ENCODE results near the gene WDHD1.
"Not testable (repeated sequence)": the region's sequence is repeated elsewhere in the genome, so short reads cannot be mapped to it uniquely, and the experiment has no call there.

WDHD1 gene

DNA sequence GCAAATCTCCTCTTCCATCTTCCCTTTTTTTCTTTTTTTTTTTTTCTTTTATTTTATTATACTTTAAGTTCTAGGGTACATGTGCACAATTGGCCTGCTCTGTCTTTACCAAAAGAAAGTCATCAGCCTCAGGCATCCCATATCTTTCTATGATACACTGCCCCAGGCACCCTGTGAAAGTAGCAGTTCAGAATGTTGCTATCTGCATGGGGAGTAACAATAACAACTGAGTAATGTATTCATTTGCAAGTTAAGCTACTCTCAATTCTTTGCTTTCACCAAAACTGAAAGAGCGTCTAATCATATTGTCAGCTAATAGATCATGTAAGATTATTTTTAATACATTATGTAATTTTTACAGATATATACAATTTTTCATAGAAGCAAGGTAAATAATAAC, 110.8 kb downstream of the WDHD1 start:
- H3K36me3 ChIP-seq (ENCODE audit: low read length), result no peaks in the 10 kb centered on the region
- no peak overlapping the region for H2AFZ ChIP-seq (ENCODE audit: low read depth, low read length, severe bottlenecking)
- H3K79me2 ChIP-seq (ENCODE audit: insufficient read depth, low read length), result no peaks in the 10 kb centered on the region
- H3K9ac ChIP-seq (ENCODE audit: low read length), result no peak overlapping the region
- H4K20me1 ChIP-seq (ENCODE audit: low read depth, low read length), result no peaks in the 10 kb centered on the region
- H3K4me3 ChIP-seq (ENCODE audit: insufficient read depth, low read length, poor library complexity, severe bottlenecking), result no peak overlapping the region
- no peak overlapping the region for H3K4me2 ChIP-seq (ENCODE audit: low read depth, low read length, poor library complexity, severe bottlenecking)
- no peaks in the 10 kb centered on the region for H3K27me3 ChIP-seq (ENCODE audit: low read length)
- no peaks in the 10 kb centered on the region for H3K9me3 ChIP-seq (ENCODE audit: insufficient read depth, low read length)
- H3K9me2 ChIP-seq (replicated peaks; ENCODE audit: insufficient read depth, low read length), result no peaks in the 10 kb centered on the region
- H3F3A ChIP-seq (ENCODE audit: insufficient read depth), result no peaks in the 10 kb centered on the region
- TF ChIP-seq CTCF (IDR thresholded peaks at IDR 0.05; ENCODE audit: insufficient read depth, low read length, poor library complexity, severe bottlenecking) (no peak), EZH2phosphoT487 (conservative IDR thresholded peaks at IDR 0.05; ENCODE audit: low read length) (no peak)
- no peak overlapping the region for H3K27ac ChIP-seq (ENCODE audit: low read depth, low read length)

GRCh38 chr14:54909817-54910558, 116.9 kb downstream of the WDHD1 start:
- TF ChIP-seq CTCF (IDR thresholded peaks at IDR 0.05; ENCODE audit: insufficient read depth, low read length, poor library complexity, severe bottlenecking), result no peak
- Histone ChIP-seq H3K36me3 (ENCODE audit: low read length) (no peaks in the 10 kb centered on the region), H3F3A (ENCODE audit: insufficient read depth) (no peaks in the 10 kb centered on the region), H3K9me3 (ENCODE audit: insufficient read depth, low read length) (no peaks in the 10 kb centered on the region), H2AFZ (ENCODE audit: low read depth, low read length, severe bottlenecking) (no peak overlapping the region), H3K4me3 (ENCODE audit: insufficient read depth, low read length, poor library complexity, severe bottlenecking) (no peak overlapping the region), H3K27me3 (ENCODE audit: low read length) (no peaks in the 10 kb centered on the region), H3K4me2 (ENCODE audit: low read depth, low read length, poor library complexity, severe bottlenecking) (no peak overlapping the region), H3K27ac (ENCODE audit: low read depth, low read length) (no peak overlapping the region), H3K79me2 (ENCODE audit: insufficient read depth, low read length) (no peaks in the 10 kb centered on the region), H3K9me2 (replicated peaks; ENCODE audit: insufficient read depth, low read length) (no peaks in the 10 kb centered on the region), H3K9ac (ENCODE audit: low read length) (no peak overlapping the region), H4K20me1 (ENCODE audit: low read depth, low read length) (no peaks in the 10 kb centered on the region)

- H3F3A ChIP-seq (ENCODE audit: insufficient read depth); H3K4me3 ChIP-seq (ENCODE audit: insufficient read depth, low read length, poor library complexity, severe bottlenecking); H3K27me3 ChIP-seq (ENCODE audit: low read length); H4K20me1 ChIP-seq (ENCODE audit: low read depth, low read length); H3K9me3 ChIP-seq (ENCODE audit: insufficient read depth, low read length); H3K4me2 ChIP-seq (ENCODE audit: low read depth, low read length, poor library complexity, severe bottlenecking); H3K79me2 ChIP-seq (ENCODE audit: insufficient read depth, low read length); H3K36me3 ChIP-seq (ENCODE audit: low read length); H3K9ac ChIP-seq (ENCODE audit: low read length); H3K9me2 ChIP-seq (replicated peaks; ENCODE audit: insufficient read depth, low read length); H2AFZ ChIP-seq (ENCODE audit: low read depth, low read length, severe bottlenecking); H3K27ac ChIP-seq (ENCODE audit: low read depth, low read length): not testable (repeated sequence)
These were observed 117.9 kb downstream of the WDHD1 start for GRCh38 chr14:54908973-54909372.

DNA sequence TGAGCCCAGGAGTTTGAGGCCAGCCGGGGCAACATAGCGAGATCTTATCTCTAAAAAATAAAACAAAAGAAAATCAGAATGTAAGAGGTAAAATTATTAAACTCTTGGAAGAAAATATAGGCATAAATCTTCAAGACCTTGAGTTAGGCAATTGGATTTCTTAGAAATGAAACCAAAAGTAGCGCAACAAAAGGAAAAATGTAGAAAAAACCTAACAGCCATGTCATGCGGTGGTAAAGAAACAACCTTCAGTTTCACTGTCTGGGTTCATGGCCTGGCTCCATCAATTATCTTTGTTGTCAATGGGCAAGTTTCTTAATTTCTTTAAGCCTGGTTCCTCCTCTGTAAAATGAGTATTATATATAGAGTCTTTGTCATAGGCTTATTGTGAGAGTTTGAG, 118.7 kb downstream of the WDHD1 start:
- H3K79me2 ChIP-seq (ENCODE audit: insufficient read depth, low read length), result no peaks in the 10 kb centered on the region
- no peak for TF ChIP-seq EZH2phosphoT487 (conservative IDR thresholded peaks at IDR 0.05; ENCODE audit: low read length)
- no peak for TF ChIP-seq CTCF (IDR thresholded peaks at IDR 0.05; ENCODE audit: insufficient read depth, low read length, poor library complexity, severe bottlenecking)
- no peak overlapping the region for H2AFZ ChIP-seq (ENCODE audit: low read depth, low read length, severe bottlenecking)
- no peak overlapping the region for H3K9ac ChIP-seq (ENCODE audit: low read length)
- no peaks in the 10 kb centered on the region for H3K27me3 ChIP-seq (ENCODE audit: low read length)
- no peak overlapping the region for H3K4me2 ChIP-seq (ENCODE audit: low read depth, low read length, poor library complexity, severe bottlenecking)
- H3K9me3 ChIP-seq (ENCODE audit: insufficient read depth, low read length), result no peaks in the 10 kb centered on the region
- H3F3A ChIP-seq (ENCODE audit: insufficient read depth), result 0 out of 2 replicates have a peak, but pooled peaks cover 4% of the 10 kb centered on the region
- H3K27ac ChIP-seq (ENCODE audit: low read depth, low read length), result no peak overlapping the region
- H3K9me2 ChIP-seq (replicated peaks; ENCODE audit: insufficient read depth, low read length), result no peaks in the 10 kb centered on the region
- H3K4me3 ChIP-seq (ENCODE audit: insufficient read depth, low read length, poor library complexity, severe bottlenecking), result no peak overlapping the region
- H4K20me1 ChIP-seq (ENCODE audit: low read depth, low read length), result no peaks in the 10 kb centered on the region
- H3K36me3 ChIP-seq (ENCODE audit: low read length), result no peaks in the 10 kb centered on the region

All from SU-DHL-6 (cell line).